Loucy (cell line): Measurements from ENCODE around the gene GRIA2.

Experiments
- CTCF ChIP-seq: fragments of 200-600 bp; sonication (generic); conservative IDR thresholded peaks from 2 replicates; pipeline ENCODE4 v1.5.1; 2014; ENCODE audit warnings: mild to moderate bottlenecking, antibody characterized with exemption, low read length
- EZH2phosphoT487 ChIP-seq: fragments of 200-600 bp; IDR thresholded peaks from 2 replicates; pipeline ENCODE4 v1.6.1; 2018; ENCODE audit warnings: antibody characterized with exemption, mild to moderate bottlenecking, moderate library complexity, borderline replicate concordance

GRCh38 chr4:157304769-157305168, 84.2 kb downstream of the GRIA2 start:
- no peak for TF ChIP-seq CTCF
- TF ChIP-seq EZH2phosphoT487, result no peak
